GM21367 (cell line): ENCODE data around the gene LIG4.
"Not testable (repeated sequence)": the region's sequence is repeated elsewhere in the genome, so short reads cannot be mapped to it uniquely, and the experiment has no call there.

Source experiments
- ATAC-seq: cut with Tn5 transposase; IDR thresholded peaks from one replicate; pipeline ENCODE4 v1.9.1; 2021; ENCODE audit not compliant: unreplicated experiment

The LIG4 gene

DNA sequence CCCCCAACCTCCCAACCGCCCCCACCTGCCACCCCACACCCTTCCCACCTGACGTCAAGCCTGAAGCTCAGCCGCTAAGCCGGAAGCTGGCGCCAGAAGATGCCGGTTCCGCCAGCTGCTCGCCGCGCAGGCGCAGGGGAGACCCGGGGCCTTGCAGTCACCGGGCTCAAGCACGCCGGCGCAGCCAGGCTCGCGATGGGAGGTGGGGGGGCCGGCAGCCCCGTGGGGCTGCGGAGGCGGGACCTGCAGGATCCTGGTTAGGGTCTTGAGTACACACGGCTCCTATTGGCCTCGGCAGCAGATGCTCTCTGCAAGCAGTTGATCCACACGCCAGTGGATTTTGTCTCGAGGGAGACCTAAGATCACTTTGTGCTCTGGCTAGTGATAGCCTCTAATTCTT lies at the start of gene LIG4:
LIG4 (minus strand) TSS at position 101 of the 400 bp plus-strand sequence. CDS start 4,268 bp downstream, outside the sequence.
- ATAC-seq, result peak; percentile 60

- no peak for ATAC-seq
Measured at GRCh38 chr13:108263621-108264355, 48.5 kb upstream of the LIG4 start.

- ATAC-seq, result no peak
Measured at GRCh38 chr13:108257248-108257647, 41.9 kb upstream of the LIG4 start.

DNA sequence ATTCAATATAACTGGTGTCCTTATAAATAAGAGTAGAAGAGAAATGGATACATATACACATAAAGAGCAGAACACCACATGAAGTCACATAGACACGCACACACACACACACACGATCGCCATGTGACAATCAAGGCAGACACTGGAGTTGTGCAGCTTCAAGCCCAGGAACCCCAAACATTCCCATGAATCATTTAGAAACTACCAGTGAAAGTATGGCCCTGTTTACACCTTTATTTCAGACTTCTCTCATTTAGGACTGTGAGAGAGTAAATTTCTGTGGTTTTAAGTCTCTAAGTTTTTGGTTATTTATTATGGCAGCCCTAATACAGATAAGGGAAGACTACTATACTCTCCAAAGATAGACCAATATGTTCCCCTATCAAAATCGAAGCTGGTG lies 33.8 kb upstream of the LIG4 start:
- no peak for ATAC-seq

DNA sequence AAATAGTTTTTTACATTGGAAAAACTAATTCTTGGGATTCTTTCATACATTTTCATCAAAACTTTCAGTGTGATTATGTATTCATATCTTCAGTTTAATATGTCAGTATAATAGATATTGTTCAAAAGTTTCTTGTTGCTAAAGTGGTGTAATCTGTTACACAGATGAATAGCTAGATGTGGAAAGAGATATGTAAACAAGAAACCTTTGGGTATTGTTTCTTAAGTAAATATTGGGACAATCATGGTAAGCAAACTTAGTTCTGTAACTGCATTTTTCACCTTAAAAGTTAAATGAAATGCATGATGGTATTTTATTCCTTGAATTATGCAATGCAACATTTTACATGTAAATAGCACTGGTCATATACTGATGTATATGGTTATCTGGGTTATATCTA lies 15.0 kb upstream of the LIG4 start:
- no peak for ATAC-seq

DNA sequence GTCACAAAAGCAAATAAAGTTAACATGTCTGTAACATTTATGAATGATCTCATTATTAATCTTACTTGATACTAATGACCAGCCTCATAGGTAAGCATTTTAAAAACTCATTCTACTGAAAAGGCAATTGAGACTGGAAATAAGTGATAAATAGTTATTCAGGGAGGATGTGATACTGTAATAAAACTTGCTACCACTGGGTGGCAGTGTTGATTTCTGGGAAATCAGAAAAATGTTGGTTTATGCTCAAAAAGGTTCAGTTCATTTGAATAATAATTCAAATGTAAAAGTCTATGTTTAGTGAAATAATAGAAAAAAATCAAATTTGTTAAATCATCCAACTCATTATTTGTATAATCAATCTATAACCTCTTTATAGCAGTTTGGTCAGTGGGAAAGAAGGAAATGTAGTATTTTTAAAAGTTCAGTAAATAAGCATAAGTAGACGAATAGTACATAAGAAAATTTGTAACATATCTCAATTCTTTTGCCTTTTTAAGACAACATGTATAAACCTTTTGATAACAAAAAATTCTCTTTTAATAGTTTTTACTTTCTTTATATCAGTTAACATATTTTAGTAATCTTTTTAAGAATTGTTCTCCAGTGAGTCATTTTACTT lies 12.4 kb upstream of the LIG4 start:
- no peak for ATAC-seq

DNA sequence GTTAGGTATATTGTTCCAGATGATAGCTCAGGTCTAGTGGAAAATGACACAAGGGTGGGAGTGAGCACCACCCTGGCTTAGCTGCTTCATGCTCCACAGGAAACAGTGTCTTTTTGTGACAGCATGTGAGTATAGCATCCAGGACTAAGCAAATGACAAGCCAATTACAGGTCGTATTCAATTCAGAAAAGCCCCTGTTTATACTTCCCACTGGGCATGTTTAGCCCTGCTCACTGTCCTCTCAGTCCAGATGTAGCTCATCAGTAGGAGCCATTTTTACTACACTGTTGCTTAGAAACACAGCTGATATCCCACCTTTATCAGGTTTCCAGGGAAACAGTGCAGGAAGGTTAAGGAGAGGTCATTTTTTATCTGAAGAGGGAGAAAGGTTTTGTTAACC lies 10.8 kb upstream of the LIG4 start:
- peak; percentile 38 for ATAC-seq

GRCh38 chr13:108225440-108225839 lies 10.1 kb upstream of the LIG4 start:
- ATAC-seq, result no peak

- no peak for ATAC-seq
Measured at GRCh38 chr13:108223687-108224503, 8.6 kb upstream of the LIG4 start.

DNA sequence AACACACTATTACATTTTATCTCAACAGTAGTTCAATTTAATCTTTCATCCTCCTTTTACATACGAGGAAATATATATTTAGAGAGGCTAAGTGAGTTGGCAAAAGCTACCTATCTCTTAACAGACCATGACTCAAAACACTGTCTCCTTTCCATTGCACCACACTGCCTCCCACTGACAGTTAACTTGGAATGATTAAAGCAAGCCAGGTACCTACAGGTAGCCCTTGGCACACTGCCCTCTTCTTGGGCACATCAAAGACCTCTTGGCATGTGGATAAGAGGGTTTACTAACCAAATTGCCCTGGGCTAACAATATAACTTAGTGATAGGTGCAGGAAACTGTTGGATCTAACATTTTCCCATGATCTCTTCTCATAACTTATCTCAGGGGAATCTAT lies 4.7 kb upstream of the LIG4 start:
- ATAC-seq, result no peak

DNA sequence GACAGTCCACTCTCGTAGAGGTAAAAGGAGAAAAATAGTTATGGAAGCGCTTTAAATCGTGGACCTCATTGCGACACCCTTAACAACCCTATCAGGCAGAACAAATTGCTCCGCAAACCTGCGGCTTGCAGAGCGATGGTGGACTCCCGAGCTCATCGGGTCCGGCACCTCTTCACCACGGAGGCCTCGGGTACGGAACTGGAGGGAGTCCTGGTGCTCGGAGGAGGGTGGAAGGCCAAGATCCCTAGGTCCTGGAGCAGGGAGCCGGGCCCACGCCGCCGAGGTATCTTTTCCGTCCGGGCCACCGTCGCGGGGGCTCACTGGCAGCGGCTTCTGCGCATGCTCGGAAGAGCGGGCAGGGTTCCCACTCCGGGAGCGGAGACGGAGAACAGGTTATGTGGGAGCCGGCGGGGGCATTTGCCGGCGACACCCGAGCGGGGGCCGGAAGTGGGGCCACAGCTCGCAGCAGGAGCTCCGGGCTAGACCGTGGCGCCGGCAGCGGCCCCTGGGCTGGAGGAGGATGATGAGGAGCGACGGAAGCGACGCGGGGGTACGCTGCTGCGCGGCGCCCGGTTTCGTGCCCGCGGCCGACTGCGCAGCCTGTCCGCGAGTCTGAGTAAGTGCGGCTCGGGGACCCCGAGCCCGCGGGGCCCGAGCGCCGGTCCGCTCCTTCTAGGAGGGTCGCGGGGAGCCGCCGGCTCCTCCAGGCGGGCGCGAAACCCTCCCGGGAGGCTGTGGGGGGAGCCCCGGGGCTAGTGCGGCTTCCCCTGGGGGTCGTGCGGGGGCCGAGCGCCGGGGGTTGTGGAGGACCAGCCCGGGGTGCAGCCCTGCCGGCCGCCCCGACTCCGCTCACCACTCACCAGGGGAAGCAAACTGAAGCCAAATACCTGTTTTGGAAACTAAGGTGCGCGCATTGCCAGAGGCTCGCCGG lies 3.0 kb upstream of the LIG4 start, which contains the start of gene ABHD13:
ABHD13 (plus strand) TSS at position 349 of the 931 bp plus-strand sequence. CDS start 10,827 bp downstream, outside the sequence.
- ATAC-seq, result peak; percentile 68

DNA sequence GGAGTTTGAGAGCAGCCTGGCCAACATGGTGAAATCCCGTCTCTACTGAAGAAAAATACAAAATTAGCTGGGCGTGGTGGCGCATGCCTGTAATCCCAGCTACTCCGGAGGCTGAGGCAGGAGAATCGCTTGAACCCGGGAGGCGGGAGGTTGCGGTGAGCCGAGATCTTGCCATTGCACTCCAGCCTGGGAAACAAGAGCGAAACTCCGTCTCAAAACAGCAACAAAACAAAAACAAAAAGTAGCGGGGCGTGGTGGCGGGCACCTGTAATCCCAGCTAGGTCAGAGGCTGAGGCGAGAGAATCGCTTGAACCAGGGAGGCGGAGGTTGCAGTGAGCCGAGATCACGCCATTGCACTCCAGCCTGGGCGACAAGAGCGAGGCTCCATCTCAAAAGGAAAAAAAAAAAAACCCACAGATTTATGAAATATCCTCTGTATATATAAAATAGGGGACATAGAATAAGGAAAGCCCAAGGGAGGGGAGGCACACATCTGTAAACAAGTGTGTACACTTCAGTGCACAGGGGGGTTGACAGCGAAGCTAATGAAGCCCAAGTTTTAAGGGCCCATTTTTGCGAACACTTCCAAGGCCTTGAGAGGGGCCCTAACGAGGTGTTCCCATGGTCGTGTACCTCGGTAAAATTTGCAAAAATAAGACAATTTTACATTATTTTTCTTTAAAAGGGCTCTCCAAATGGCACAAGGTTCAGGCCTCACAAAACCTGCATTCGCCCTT lies 2.1 kb upstream of the LIG4 start:
- not testable (repeated sequence) for ATAC-seq

GRCh38 chr13:108214441-108215271 lies 680 bp downstream of the LIG4 start:
- ATAC-seq, result no peak

DNA sequence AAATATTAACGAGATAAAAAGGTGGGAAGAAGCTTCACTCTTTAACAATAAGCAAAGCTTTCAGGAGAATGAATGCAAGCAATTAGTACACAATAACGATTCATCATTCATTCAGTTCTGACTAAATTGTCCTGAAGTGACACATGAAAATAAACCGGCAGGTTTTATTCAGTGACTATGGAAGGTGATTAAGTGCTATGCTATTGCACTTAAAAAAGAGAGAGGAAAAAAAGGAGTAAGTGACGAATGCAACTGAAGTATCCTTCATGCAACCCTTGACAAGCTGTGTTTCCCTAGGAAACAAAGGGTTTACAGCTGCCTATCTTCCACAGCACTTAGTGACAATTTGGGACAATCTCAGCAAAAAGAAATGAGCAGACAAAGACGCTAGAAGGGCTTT lies 1.4 kb downstream of the LIG4 start:
- ATAC-seq, result no peak

DNA sequence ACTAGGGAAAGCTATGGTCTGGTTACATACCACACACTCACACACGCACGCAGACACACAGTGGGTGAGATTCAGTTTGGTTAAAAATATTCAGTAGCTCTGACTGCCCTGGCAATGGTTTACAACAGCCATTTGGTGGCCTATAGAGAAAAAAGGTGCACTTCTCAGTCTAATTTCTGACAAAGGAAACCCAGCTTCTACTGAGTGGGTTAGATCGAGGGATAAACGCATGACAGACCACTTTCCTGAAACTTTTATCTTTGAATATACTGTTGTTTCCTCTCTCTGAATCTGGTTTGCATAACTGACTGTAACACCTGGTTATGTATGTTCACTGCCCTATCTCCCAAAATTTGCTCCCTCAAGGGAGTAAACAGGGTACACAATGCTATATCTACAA lies 2.5 kb downstream of the LIG4 start:
- peak; percentile 47 for ATAC-seq

- ATAC-seq, result no peak
Measured at GRCh38 chr13:108210551-108210950, 4.8 kb downstream of the LIG4 start.

GRCh38 chr13:108200781-108201398 lies 14.4 kb downstream of the LIG4 start:
- ATAC-seq, result no peak

DNA sequence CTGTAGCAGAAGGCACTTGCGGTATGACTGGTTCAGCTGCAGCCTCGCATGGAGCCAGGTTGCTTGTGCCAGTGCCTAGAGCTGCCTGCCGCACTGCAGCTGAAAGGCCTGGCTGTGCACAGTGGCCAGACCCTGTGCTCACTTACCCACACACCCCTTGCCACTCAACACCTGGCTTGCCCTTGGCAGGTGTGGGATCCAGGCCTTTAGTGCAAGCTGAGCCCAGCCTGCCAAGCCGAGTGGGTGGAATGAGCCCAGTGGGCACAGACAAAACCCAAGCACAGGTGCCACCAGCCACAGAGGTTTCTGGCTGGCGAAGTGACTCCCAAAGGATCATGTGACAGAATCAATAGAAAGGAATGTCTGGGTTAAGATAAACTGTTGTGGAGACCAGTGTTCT lies 19.5 kb downstream of the LIG4 start:
- no peak for ATAC-seq

DNA sequence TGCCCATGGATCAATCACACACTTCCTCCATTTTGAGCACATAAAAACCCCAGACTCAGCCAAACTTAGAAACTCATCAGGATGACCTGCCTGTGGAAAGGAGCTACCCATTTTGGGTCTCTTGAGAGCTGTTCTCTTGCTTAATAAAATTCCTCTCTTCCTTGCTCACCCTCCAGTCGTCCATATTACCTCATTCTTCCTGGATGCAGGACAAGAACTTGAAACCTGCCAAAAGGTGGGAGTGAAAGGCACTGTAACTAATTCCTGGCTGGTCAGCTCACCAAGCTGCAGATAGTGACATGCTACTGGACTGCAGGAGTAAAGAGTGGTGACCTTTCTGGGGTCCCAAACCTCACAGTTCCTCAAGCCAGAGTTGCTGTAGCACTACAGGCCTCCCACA lies 20.2 kb downstream of the LIG4 start:
- ATAC-seq, result no peak
